HG02938 (cell line): ENCODE data around the gene NR1H4.
"Not testable (repeated sequence)": the region's sequence is repeated elsewhere in the genome, so short reads cannot be mapped to it uniquely, and the experiment has no call there.

Source experiments
- ATAC-seq: cut with Tn5 transposase; IDR thresholded peaks from one replicate; pipeline ENCODE4 v1.9.1; 2021; ENCODE audit warnings: mild to moderate bottlenecking, moderate library complexity; ENCODE audit not compliant: unreplicated experiment

The NR1H4 gene

GRCh38 chr12:100472325-100472724 is 1.3 kb upstream of the NR1H4 start:
- no peak for ATAC-seq

- no peak for ATAC-seq
Observed at GRCh38 chr12:100473050-100473715, 483 bp upstream of the NR1H4 start.

DNA sequence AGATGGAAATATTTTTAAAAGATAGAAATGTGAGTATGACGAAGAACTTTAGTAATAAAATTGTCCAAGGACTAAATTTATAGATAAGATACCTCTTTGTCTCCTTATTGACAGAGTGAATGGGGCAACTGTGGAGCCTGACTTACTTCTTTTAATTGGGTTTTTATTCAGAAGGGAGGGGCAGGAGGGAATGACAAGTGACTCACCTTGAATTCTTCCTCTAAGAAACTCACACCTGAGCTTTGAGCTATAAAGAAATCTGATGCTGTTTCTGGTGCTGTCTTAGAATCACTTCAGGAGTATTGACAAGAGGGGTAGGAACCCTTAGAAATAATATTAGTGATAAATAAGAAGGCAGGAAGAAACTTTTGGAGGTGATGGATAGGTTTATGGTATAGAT is 951 bp downstream of the NR1H4 start:
- no peak for ATAC-seq

GRCh38 chr12:100476013-100476751 is 2.5 kb downstream of the NR1H4 start:
- ATAC-seq = no peak

DNA sequence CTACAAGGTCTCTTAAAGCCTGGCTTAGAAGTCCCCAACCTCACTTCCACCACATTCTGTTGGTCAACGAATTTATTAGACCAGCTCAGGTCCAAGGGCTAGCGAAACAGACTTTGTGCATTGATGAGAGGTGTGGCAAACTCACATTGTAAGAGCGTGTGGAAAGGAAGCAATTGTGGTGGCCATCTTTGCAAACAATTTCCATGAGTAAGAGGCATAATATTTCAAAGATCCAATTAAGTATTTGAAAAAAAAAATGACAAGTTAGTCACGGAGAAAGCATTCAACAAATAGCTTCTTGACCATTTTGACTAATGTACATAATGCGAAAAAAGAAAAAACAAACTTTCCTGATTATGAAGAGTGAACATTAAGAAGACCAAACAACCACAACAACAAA is 7.4 kb downstream of the NR1H4 start:
- no peak for ATAC-seq

DNA sequence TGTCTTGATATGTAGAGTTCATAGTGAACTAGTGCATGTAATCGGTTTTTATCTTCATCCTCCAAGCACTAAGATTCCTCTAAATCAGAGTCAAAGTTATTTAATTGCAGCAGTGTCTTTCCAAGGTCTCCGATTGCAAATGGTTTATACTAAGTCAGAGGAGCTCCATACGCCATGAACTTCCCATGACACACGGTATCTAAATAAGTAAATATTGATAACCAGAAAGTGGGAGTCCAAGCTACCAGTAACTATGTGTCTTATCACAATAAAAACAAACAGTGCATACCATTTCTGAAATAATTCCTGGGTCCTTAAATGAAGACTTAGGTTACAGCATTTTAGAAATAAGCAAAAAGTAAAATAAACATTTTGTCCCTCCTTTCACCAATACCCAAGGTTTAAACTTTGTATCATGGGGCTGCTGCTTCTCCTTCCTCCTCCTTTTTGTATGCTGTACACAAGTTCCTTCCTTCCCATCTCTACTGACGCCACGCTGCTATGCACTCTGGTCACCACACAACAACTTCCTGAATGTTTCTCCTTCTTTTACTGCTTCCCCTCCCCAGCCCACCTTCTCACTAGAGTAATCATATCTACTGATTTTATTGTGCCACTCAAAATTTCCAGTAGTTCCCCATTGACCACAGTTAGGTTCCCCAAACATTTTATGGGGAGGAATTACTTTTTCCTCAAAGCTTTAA is 10.7 kb downstream of the NR1H4 start:
- no peak for ATAC-seq

- no peak for ATAC-seq
Observed at GRCh38 chr12:100484891-100485471, 11.3 kb downstream of the NR1H4 start.

DNA sequence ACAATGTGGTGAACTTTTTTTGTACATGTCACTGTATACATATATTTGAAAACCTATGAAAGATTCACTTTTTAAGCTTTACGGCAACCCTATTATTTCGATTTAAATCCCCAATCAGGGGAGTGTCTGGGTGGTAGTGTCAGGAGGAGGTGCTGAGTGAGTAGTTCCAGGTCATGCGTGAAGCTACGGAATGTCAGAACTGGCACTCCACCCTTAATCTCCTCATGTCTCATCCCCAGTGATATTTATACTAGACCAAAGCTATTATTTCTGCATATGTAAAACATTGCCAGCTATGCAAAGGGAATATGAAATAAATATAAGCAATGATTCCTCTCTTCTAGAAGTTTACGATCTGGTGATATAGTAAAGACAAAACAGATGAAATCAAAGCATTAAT is 12.3 kb downstream of the NR1H4 start:
- no peak for ATAC-seq

- ATAC-seq = no peak
Observed at GRCh38 chr12:100489251-100489820, 15.7 kb downstream of the NR1H4 start.

- no peak for ATAC-seq
Observed at GRCh38 chr12:100490056-100490455, 16.4 kb downstream of the NR1H4 start.

GRCh38 chr12:100491104-100491503 is 17.4 kb downstream of the NR1H4 start:
- no peak for ATAC-seq

DNA sequence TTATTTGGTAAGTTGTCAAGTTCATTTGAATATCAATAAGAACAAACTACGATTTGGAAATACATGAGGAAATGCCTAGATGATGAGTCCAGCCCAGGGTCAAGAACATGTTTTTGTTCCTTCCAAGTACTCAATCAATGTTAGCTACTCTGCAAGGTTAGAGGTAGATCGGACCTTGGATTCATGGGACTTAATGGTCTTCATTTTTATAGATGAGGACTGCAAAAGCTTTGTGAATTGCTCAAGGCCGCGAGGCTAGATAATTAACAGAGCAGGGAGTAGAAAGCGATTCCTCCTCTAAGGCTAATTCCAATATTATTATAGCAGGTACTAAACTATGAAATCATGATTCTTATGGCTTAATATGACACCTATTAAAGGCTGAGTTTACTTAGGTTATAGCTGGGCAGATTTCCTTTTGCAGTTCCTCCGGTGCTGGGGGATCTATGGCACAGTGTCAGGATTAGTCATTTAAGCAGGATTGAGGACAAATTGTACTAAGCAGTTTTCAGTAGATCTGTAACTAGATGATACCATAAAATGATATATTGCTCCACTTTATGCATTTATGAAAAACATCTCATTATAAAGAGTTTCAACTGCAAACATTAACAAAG is 19.8 kb downstream of the NR1H4 start:
- ATAC-seq = no peak

- no peak for ATAC-seq
Observed at GRCh38 chr12:100494026-100494425, 20.4 kb downstream of the NR1H4 start.

DNA sequence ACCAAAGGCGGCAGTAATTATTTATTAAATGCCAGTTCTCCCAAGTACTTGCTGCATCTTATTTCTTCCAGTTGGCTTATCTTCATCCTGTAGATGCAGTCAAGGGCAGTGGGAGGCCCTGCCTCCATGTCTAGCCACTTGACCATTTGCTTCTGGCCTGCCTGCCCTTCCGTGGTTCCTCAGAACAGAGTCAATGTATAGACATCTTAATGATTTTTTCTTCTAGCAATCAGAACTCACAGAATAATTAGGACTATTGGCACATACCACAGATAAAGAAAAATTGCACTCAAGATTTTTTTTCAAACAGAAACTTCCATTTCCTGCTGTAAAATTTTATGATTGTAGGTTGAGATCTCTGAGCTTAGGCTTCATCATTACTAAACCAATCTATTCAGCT is 20.9 kb downstream of the NR1H4 start:
- no peak for ATAC-seq

DNA sequence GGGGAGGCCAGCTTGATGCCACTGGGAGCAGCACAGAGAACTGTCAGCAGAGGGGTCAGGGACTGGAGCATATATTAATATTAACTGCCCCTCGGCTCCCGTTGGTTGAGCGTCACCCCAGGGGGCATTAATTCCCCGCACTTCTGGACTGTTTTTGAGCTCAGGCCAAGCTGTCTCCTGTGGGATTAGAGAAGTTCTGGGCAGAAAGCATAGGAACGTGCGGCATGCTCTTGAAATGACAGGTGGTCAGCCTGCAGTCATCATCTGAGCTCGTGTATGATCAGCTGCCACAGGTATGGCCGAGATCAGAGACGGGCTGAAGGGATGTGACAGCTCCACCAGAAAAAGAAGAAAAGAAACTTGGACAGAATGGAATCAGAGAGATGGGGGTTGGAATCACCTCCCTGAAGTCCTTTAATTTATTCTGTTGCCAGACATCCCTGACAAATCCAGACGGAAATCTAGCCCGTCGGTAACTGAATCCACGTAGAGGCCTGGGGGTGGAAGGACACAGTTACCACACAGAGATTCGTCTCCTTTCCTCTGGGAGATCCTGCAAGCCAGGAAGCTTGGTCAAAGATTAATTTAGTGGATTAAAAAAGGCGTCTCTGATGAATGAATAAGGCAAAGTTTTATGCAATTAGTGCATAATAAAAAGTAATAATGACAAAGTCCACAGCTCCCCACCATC is 23.6 kb downstream of the NR1H4 start:
- no peak for ATAC-seq

DNA sequence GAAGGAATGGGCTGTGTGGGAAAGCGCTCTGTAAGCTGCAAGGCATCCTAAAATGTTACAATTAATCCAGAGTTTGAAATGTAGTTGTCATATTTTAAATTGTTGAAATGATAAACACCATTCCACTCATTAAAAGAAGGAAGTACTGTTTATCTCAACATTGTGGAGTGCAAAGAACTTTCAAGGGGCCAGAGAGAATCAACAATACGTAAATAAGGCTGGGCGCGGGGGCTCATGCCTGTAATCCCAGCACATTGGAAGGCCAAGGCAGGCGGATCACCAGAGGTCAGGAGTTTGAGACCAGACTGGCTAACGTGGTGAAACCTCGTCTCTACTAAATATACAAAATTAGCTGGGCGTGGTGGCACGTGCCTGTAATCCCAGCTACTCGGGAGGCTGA is 24.5 kb downstream of the NR1H4 start:
- no peak for ATAC-seq

- ATAC-seq = no peak
Observed at GRCh38 chr12:100499416-100499815, 25.8 kb downstream of the NR1H4 start.

- not testable (repeated sequence) for ATAC-seq
Observed at GRCh38 chr12:100502718-100503117, 29.1 kb downstream of the NR1H4 start.

DNA sequence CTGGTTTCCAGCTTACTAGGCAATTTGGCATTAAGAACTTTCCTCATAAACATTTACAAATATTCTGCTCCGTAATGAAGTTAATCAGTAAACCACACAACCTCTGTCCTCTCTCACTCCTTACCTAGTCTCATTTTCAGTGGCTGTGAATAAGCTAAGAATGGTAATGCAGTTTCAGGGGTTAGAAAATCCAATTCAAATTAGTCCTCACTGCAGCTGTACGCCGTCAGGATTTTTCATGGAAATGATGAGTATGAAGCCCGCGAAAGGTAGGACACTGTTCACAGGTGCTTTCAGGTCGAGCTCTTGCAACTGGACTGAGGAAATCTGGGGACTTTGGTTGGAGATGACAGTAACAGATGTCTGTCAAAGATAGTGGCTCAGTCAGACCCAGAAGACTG is 29.6 kb downstream of the NR1H4 start:
- no peak for ATAC-seq

DNA sequence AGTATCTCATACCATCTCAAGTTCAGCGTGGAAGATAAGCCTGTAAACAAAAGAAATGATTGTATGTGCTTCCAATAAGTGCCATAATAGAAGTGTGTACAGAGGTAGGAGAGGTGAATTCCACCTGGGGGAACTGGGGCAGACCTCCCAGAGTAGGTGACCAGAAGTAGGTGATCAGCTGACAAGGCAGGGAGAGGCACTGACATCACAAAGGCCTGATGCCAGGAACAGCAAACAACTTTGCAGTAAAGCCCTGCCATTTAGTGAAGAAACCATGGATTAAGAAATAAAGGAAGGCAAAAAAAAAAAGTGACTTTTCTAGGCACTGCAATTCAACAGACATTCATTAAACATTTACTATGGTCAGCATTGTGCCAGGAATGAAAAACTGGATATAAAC is 31.1 kb downstream of the NR1H4 start:
- ATAC-seq = no peak
